Osteoblast (primary cell): ENCODE data around the gene PPP1R3G. TPM values are rescaled to one million over a fixed set of nuclear protein-coding genes. Genes with fewer than 3 reads are reported as not detected.
"Not testable (repeated sequence)": the region's sequence is repeated elsewhere in the genome, so short reads cannot be mapped to it uniquely, and the experiment has no call there.

Experiments used
- DNase-seq: peaks from one replicate; pipeline ENCODE4 v3.0.0; 2011; ENCODE audit warnings: low spot score, mixed read lengths; ENCODE audit not compliant: insufficient read length; ENCODE audit errors: missing footprints
- H2AFZ ChIP-seq: 2 replicates; pipeline ENCODE4 v1.6.0; 2011; ENCODE audit warnings: mild to moderate bottlenecking, low read length
- H3K27ac ChIP-seq: 2 replicates; pipeline ENCODE4 v1.5.1; 2011; ENCODE audit warnings: mild to moderate bottlenecking, low read depth, low read length, moderate library complexity
- H3K27me3 ChIP-seq: 2 replicates; pipeline ENCODE4 v1.6.0; 2012; ENCODE audit warnings: mild to moderate bottlenecking, control low read depth, inconsistent platforms, low read length, moderate library complexity; ENCODE audit not compliant: insufficient read depth
- H3K36me3 ChIP-seq: 2 replicates; pipeline ENCODE4 v1.5.1; 2011; ENCODE audit warnings: mild to moderate bottlenecking, low read length, control low read depth, moderate library complexity; ENCODE audit not compliant: insufficient read depth
- H3K4me1 ChIP-seq: 2 replicates; pipeline ENCODE4 v1.5.1; 2011; ENCODE audit warnings: mild to moderate bottlenecking, low read length, control low read depth, moderate library complexity; ENCODE audit not compliant: insufficient read depth
- H3K4me2 ChIP-seq: 2 replicates; pipeline ENCODE4 v1.6.0; 2011; ENCODE audit warnings: mild to moderate bottlenecking, low read length; ENCODE audit not compliant: insufficient read depth
- H3K4me3 ChIP-seq: fragments of 200-600 bp; sonication (generic); 3 replicates; pipeline ENCODE4 v1.5.1; 2012; ENCODE audit warnings: mild to moderate bottlenecking, low read length, inconsistent platforms; ENCODE audit not compliant: insufficient read depth
- H3K79me2 ChIP-seq: 2 replicates; pipeline ENCODE4 v1.6.0; 2012; ENCODE audit warnings: mild to moderate bottlenecking, low read length, control low read depth, inconsistent platforms; ENCODE audit not compliant: insufficient read depth
- H3K9me3 ChIP-seq: 2 replicates; pipeline ENCODE4 v1.5.1; 2011; ENCODE audit warnings: low read depth, low read length, control low read depth
- H4K20me1 ChIP-seq: 2 replicates; pipeline ENCODE4 v1.6.0; 2012; ENCODE audit warnings: mild to moderate bottlenecking, low read length, control low read depth; ENCODE audit not compliant: insufficient read depth
- CTCF ChIP-seq: IDR thresholded peaks from 2 replicates; pipeline ENCODE4 v1.5.1; 2011; ENCODE audit warnings: mild to moderate bottlenecking, low read depth, low read length, moderate library complexity; ENCODE audit errors: extremely low read depth
- total RNA-seq: library from RNA; depleted of rRNA; stranded (reverse); fragments of >200 nt; gene quantifications from 2 replicates; pipeline ENCODE4 v1.2.3, GENCODE V29; 2012

PPP1R3G gene
- total RNA-seq, 1 donor, result 3.3 TPM

- no peaks in the 10 kb centered on the region for H3K9me3 ChIP-seq
- H3K36me3 ChIP-seq, result no peaks in the 10 kb centered on the region
- no peaks in the 10 kb centered on the region for H3K79me2 ChIP-seq
- no peaks in the 10 kb centered on the region for H3K27me3 ChIP-seq
- no peak for DNase-seq
- no peak overlapping the region for H3K4me2 ChIP-seq
- peak; percentile 51 for TF ChIP-seq CTCF
- peaks cover 3% of the 10 kb centered on the region for H3K4me1 ChIP-seq
- no peak overlapping the region for H3K4me3 ChIP-seq
- H2AFZ ChIP-seq, result no peak overlapping the region
- no peak overlapping the region for H3K27ac ChIP-seq
- H4K20me1 ChIP-seq, result peaks cover 6% of the 10 kb centered on the region
Observed at GRCh38 chr6:5115168-5115567, 30.0 kb downstream of the PPP1R3G start.

DNA sequence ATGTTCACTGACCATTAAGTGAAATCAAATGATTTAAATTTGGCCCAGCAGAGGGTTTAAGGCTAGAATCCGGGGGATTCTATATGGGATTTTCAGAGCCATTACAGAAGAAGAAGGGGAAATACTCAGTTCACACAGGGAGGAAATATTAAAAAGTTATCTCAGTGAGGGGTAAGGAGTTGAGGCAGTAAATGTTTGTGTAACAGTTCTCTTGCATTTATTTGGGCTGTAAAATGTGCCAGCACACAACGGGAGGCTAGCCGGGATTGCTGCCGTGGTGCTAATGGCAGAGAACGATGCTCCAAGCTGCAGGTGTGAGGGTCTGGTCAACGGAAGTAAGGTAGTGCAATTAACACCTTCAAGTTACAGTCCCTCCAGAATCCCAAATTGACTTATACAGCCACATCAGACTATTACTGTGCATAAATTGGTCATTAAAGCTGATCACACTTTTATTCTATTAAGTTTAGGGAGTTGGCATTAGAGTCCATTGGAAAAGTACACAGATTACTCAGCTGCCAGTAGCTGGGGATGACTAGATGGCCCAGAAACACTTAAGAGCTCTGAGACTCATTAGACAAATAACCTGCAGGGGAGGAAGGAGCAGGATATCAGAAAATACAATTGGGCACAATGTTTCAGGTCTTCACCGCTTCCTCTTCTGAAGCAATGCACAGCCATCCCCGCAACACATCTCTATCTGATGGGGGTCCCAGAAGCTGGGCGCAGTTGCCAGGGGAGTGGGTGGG, 31.3 kb downstream of the PPP1R3G start:
- H3K4me2 ChIP-seq, result no peak overlapping the region
- H3K27me3 ChIP-seq, result no peaks in the 10 kb centered on the region
- peaks cover 6% of the 10 kb centered on the region for H4K20me1 ChIP-seq
- no peak for TF ChIP-seq CTCF
- no peak overlapping the region for H2AFZ ChIP-seq
- peaks cover 3% of the 10 kb centered on the region for H3K4me1 ChIP-seq
- no peak overlapping the region for H3K4me3 ChIP-seq
- no peaks in the 10 kb centered on the region for H3K9me3 ChIP-seq
- no peak for DNase-seq
- H3K27ac ChIP-seq, result no peak overlapping the region
- no peaks in the 10 kb centered on the region for H3K36me3 ChIP-seq
- no peaks in the 10 kb centered on the region for H3K79me2 ChIP-seq

DNA sequence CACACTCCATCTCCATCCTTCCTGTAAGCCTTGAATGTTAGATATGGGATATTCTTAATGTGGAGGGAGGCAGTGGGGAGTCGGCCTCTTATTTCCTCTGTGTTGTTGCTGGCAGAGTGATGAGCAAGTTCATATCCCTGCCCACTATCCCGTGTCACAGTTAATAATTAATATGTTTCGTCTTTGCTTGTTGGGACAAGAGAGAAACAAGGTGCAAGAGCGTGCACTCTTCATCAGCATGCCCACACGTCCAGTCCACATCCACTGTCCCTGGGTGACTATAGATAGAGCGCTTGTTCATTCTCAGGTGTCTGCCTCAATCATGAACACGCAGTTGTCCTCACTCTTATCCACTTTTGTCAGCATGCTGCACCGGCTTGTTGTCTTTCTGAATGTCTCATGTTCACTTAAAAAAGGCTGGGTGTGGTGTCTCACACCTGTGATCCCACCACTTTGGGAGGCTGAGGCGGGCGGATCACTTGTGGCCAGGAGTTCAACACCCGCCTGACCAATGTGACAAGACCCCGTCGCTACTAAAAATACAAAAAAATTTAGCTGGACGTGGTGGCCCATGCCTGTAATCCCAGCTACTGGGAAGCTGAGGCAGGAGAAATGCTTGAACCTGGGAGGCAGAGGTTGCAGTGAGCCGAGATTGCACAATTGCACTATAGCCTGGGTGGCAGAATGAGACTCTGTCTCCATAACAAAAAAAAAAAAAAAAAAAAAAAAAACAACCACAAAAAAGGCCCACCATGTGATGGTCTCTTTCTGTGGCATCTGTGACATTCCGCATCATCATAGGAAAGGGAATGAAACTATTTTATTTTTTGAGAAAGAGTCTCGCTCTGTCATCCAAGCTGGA, 34.2 kb downstream of the PPP1R3G start:
- H2AFZ ChIP-seq, result no peak overlapping the region
- TF ChIP-seq CTCF, result no peak
- no peak for DNase-seq
- no peaks in the 10 kb centered on the region for H3K36me3 ChIP-seq
- H3K4me1 ChIP-seq, result no peaks in the 10 kb centered on the region
- no peak overlapping the region for H3K4me2 ChIP-seq
- no peaks in the 10 kb centered on the region for H3K9me3 ChIP-seq
- H3K4me3 ChIP-seq, result no peak overlapping the region
- no peaks in the 10 kb centered on the region for H4K20me1 ChIP-seq
- H3K27ac ChIP-seq, result no peak overlapping the region
- H3K27me3 ChIP-seq, result no peaks in the 10 kb centered on the region
- no peaks in the 10 kb centered on the region for H3K79me2 ChIP-seq

DNA sequence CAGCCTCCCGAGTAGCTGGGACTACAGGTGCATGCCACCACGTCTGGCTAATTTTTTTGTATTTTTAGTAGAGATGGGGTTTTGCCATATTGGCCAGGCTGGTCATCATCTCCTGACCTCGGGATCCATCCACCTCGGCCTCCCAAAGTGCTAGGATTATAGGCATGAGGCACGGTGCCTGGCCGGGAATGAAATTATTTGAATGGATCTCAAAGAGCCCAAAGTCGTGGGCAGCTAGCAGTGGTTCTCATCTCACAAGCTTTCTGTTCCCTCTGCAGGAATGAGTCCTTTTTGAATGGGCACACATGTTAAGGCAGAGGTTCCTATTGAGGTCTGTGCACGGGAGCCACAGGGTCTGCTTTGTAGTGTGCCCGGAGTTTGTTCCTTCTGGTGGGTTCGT, 34.9 kb downstream of the PPP1R3G start:
- H2AFZ ChIP-seq, result no peak overlapping the region
- H3K27ac ChIP-seq, result no peak overlapping the region

GRCh38 chr6:5120543-5120942, 35.4 kb downstream of the PPP1R3G start:
- H3K27ac ChIP-seq, H3K4me2 ChIP-seq, H4K20me1 ChIP-seq, H3K36me3 ChIP-seq, H3K79me2 ChIP-seq, H3K9me3 ChIP-seq, H3K27me3 ChIP-seq, H2AFZ ChIP-seq, DNase-seq, H3K4me3 ChIP-seq: not testable (repeated sequence)
- peaks cover 12% of the 10 kb centered on the region for H3K4me1 ChIP-seq

More for the DNA sequence above, 34.9 kb downstream of the PPP1R3G start:
- H4K20me1 ChIP-seq, result no peaks in the 10 kb centered on the region
- no peaks in the 10 kb centered on the region for H3K9me3 ChIP-seq
- peaks cover 7% of the 10 kb centered on the region for H3K4me1 ChIP-seq
- H3K36me3 ChIP-seq, result no peaks in the 10 kb centered on the region
- H3K27me3 ChIP-seq, result no peaks in the 10 kb centered on the region
- DNase-seq, result no peak
- no peak overlapping the region for H3K4me2 ChIP-seq
- no peaks in the 10 kb centered on the region for H3K79me2 ChIP-seq
- H3K4me3 ChIP-seq, result no peak overlapping the region
- no peak for TF ChIP-seq CTCF
